Nephron progenitor cell (in vitro differentiated cells): ENCODE data around the gene GRAMD2B.

ENCODE experiments used
- DNase-seq: peaks from one replicate; pipeline ENCODE4 v3.0.0; 2021
- H3K27ac Mint-ChIP-seq: 2 replicates; pipeline ENCODE4 v1.8.0; 2021; ENCODE audit warnings: mild to moderate bottlenecking, moderate library complexity, mixed read lengths
- H3K27me3 Mint-ChIP-seq: 2 replicates; pipeline ENCODE4 v1.8.0; 2021; ENCODE audit warnings: mild to moderate bottlenecking, low read depth, mixed read lengths; ENCODE audit not compliant: poor library complexity
- H3K36me3 Mint-ChIP-seq: 2 replicates; pipeline ENCODE4 v1.8.0; 2021; ENCODE audit warnings: low read depth, mixed read lengths
- H3K4me1 Mint-ChIP-seq: 2 replicates; pipeline ENCODE4 v1.8.0; 2021; ENCODE audit warnings: mixed read lengths
- H3K4me3 Mint-ChIP-seq: 2 replicates; pipeline ENCODE4 v1.8.0; 2021; ENCODE audit warnings: mild to moderate bottlenecking, moderate library complexity, mixed read lengths
- H3K9me3 Mint-ChIP-seq: 2 replicates; pipeline ENCODE4 v1.8.0; 2021; ENCODE audit warnings: mild to moderate bottlenecking, moderate library complexity, mixed read lengths
- CTCF ChIP-seq: fragments of 200-600 bp; sonication (generic); IDR thresholded peaks from 2 replicates; pipeline ENCODE4 v1.5.0; 2021; ENCODE audit warnings: antibody characterized with exemption

Gene GRAMD2B

GRCh38 chr5:126454535-126454934, 31.3 kb downstream of the GRAMD2B start:
- Mint-ChIP-seq H3K4me3 (no peak overlapping the region), H3K27ac (no peak overlapping the region), H3K9me3 (no peaks in the 10 kb centered on the region), H3K4me1 (peaks cover 36% of the 10 kb centered on the region), H3K27me3 (peaks cover 15% of the 10 kb centered on the region), H3K36me3 (peaks cover 25% of the 10 kb centered on the region)
- no peak for DNase-seq
- no peak for TF ChIP-seq CTCF

GRCh38 chr5:126455264-126455663, 32.1 kb downstream of the GRAMD2B start:
- Mint-ChIP-seq H3K4me1 (peaks cover 29% of the 10 kb centered on the region), H3K27me3 (peaks cover 19% of the 10 kb centered on the region), H3K36me3 (peaks cover 25% of the 10 kb centered on the region), H3K4me3 (no peak overlapping the region), H3K27ac (no peak overlapping the region), H3K9me3 (no peaks in the 10 kb centered on the region)
- no peak for DNase-seq
- TF ChIP-seq CTCF, result no peak

GRCh38 chr5:126455728-126456127, 32.5 kb downstream of the GRAMD2B start:
- Mint-ChIP-seq H3K4me3 (no peak overlapping the region), H3K9me3 (no peaks in the 10 kb centered on the region), H3K4me1 (peaks cover 24% of the 10 kb centered on the region), H3K36me3 (peaks cover 25% of the 10 kb centered on the region), H3K27me3 (peaks cover 19% of the 10 kb centered on the region), H3K27ac (no peak overlapping the region)
- TF ChIP-seq CTCF, result no peak
- DNase-seq, result no peak

- no peak for TF ChIP-seq CTCF
- Mint-ChIP-seq H3K36me3 (peaks cover 25% of the 10 kb centered on the region), H3K27me3 (peaks cover 22% of the 10 kb centered on the region), H3K9me3 (no peaks in the 10 kb centered on the region), H3K4me1 (peaks cover 18% of the 10 kb centered on the region), H3K4me3 (no peak overlapping the region), H3K27ac (no peak overlapping the region)
- DNase-seq, result no peak
Measured at GRCh38 chr5:126456217-126456820, 33.1 kb downstream of the GRAMD2B start.

- DNase-seq, result no peak
- peak overlapping the region; percentile 14 for H3K27ac Mint-ChIP-seq
- peaks cover 9% of the 10 kb centered on the region for H3K36me3 Mint-ChIP-seq
- H3K9me3 Mint-ChIP-seq, result no peaks in the 10 kb centered on the region
- peaks cover 27% of the 10 kb centered on the region for H3K4me1 Mint-ChIP-seq
- no peak overlapping the region for H3K4me3 Mint-ChIP-seq
- TF ChIP-seq CTCF, result no peak
- peaks cover 24% of the 10 kb centered on the region for H3K27me3 Mint-ChIP-seq
Measured at GRCh38 chr5:126460459-126460858, 37.2 kb downstream of the GRAMD2B start.

- Mint-ChIP-seq H3K27me3 (peaks cover 24% of the 10 kb centered on the region), H3K4me1 (peaks cover 27% of the 10 kb centered on the region), H3K9me3 (no peaks in the 10 kb centered on the region), H3K27ac (peak overlapping the region; percentile 64), H3K36me3 (peaks cover 9% of the 10 kb centered on the region), H3K4me3 (no peak overlapping the region)
- DNase-seq, result no peak
- no peak for TF ChIP-seq CTCF
Measured at GRCh38 chr5:126460977-126461376, 37.8 kb downstream of the GRAMD2B start.
